Ectodermal cell (in vitro differentiated cells): ENCODE data around the gene CIP2A.

ENCODE experiments used
- H3K27ac ChIP-seq: 2 replicates; pipeline ENCODE4 v1.7.0; 2013; ENCODE audit warnings: mild to moderate bottlenecking, low read depth, low read length; ENCODE audit not compliant: insufficient read depth, poor library complexity, severe bottlenecking
- H3K27me3 ChIP-seq: 2 replicates; pipeline ENCODE4 v1.7.0; 2013; ENCODE audit warnings: mild to moderate bottlenecking, low read length; ENCODE audit not compliant: insufficient read depth, control insufficient read depth, poor library complexity, severe bottlenecking
- H3K36me3 ChIP-seq: one replicate; pipeline ENCODE4 v1.7.0; 2013; ENCODE audit warnings: low read length; ENCODE audit not compliant: control insufficient read depth, insufficient read depth
- H3K4me1 ChIP-seq: one replicate; pipeline ENCODE4 v1.7.0; 2013; ENCODE audit warnings: low read length; ENCODE audit not compliant: control insufficient read depth, insufficient read depth
- H3K4me3 ChIP-seq: 2 replicates; pipeline ENCODE4 v1.7.0; 2013; ENCODE audit warnings: low read depth, low read length, control low read depth; ENCODE audit not compliant: insufficient read depth
- H3K9me3 ChIP-seq: 2 replicates; pipeline ENCODE4 v1.7.0; 2013; ENCODE audit warnings: mild to moderate bottlenecking, low read length, moderate library complexity; ENCODE audit not compliant: control insufficient read depth
- WGBS, 2 experiments: methylation state at CpG; one replicate each; pipeline ENCODE4 v1.1.7; 2013; ENCODE audit warnings: missing lambda C conversion rate in 2 of 2; 5-methylcytosine and 5-hydroxymethylcytosine counted together

The CIP2A gene

DNA sequence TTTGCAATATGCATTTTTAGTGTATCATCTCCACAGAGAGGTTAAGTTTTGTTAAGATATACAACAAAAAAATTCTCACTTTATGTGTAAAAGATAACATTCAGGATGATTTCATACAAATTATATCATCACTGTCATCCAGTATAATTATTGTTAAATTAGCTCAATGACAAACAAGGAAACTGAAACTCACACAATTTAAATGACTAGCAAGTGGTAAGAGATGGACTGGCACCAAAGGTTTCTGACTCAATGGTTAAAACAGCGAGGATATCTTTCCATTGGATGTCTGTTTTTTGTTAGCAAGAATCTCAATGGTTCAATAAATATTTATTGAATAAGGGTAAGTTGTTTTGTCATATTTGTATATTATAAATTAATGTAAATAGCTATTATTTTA lies 22.6 kb downstream of the CIP2A start:
- Histone ChIP-seq H3K36me3 (peaks cover 2% of the 10 kb centered on the region), H3K9me3 (no peaks in the 10 kb centered on the region), H3K4me3 (no peak overlapping the region), H3K4me1 (no peaks in the 10 kb centered on the region), H3K27ac (no peak overlapping the region), H3K27me3 (no peaks in the 10 kb centered on the region)
- 95 to 100% methylated on average over 1 of the region's 1 CpG for WGBS, 2 experiments

DNA sequence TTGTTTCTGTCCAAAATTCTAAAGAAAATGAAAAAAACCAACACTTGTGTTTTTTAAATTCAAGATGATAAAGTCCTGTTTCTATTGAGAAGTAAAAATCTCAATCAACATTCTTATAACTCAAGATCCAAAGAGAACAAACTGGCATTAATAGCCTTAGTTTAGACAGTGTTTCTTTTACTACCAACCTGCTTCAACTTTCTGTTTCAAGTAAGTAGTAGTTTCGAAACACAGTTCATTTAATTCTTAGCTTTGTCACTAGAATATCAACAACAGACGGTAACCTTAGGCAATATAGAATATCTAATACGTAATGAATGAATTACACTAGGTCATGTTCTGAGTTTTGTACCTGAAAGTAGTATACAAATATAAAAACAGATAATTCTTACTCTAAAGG lies 23.7 kb downstream of the CIP2A start:
- no peak overlapping the region for H3K27ac ChIP-seq
- no peak overlapping the region for H3K4me3 ChIP-seq
- peaks cover 9% of the 10 kb centered on the region for H3K36me3 ChIP-seq
- H3K9me3 ChIP-seq, result no peaks in the 10 kb centered on the region
- H3K4me1 ChIP-seq, result no peaks in the 10 kb centered on the region
- 100% methylated on average over 1 to 2 of the region's 3 CpGs for WGBS, 2 experiments
- no peaks in the 10 kb centered on the region for H3K27me3 ChIP-seq

DNA sequence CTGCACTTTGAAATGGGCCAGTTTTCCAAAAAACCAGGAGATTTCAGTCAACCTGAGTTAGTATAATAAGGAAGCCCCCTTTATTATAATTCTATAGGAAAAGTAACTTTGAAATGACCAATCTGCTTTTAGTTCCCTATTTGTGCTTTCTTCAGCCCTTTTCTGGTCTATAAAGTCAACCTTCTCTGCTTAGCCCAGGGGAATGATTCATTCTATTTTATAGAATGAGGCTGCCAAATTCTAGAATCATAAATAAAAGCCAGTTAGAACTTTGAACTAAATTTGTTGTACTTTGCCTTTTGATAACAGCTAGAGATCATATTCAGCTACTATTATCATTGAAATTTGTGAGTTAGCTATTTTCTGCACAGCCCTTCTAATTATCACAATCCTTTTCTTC lies 24.7 kb downstream of the CIP2A start:
- no peaks in the 10 kb centered on the region for H3K27me3 ChIP-seq
- H3K36me3 ChIP-seq, result peaks cover 11% of the 10 kb centered on the region

DNA sequence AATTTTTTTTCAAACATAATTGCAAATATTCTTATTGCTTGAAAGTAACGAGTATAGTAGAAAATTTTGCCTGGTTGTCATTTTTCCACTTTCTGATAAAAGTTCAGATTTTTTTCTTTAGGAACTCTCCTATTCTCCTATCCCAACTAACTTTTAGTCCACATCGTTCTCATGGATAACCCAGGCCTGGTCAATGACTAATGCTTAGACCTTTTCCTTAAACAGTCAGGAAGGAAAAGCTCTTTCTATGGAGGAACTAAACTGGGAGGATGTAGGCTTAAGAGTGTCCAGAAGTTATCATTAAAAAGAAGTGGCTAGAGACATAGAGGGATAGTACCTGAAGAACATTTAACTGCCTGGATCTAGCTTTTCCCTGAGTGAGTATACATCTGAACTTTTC lies 26.7 kb downstream of the CIP2A start:
- 100% methylated on average over 1 to 2 of the region's 2 CpGs for WGBS, 2 experiments
- H3K36me3 ChIP-seq, result peaks cover 28% of the 10 kb centered on the region
- no peak overlapping the region for H3K27ac ChIP-seq
- H3K27me3 ChIP-seq, result no peaks in the 10 kb centered on the region
- H3K4me1 ChIP-seq, result no peaks in the 10 kb centered on the region
- no peaks in the 10 kb centered on the region for H3K9me3 ChIP-seq
- no peak overlapping the region for H3K4me3 ChIP-seq

More for the DNA sequence above, 24.7 kb downstream of the CIP2A start:
- no peak overlapping the region for H3K27ac ChIP-seq
- H3K9me3 ChIP-seq, result no peaks in the 10 kb centered on the region
- no peaks in the 10 kb centered on the region for H3K4me1 ChIP-seq
- no peak overlapping the region for H3K4me3 ChIP-seq

DNA sequence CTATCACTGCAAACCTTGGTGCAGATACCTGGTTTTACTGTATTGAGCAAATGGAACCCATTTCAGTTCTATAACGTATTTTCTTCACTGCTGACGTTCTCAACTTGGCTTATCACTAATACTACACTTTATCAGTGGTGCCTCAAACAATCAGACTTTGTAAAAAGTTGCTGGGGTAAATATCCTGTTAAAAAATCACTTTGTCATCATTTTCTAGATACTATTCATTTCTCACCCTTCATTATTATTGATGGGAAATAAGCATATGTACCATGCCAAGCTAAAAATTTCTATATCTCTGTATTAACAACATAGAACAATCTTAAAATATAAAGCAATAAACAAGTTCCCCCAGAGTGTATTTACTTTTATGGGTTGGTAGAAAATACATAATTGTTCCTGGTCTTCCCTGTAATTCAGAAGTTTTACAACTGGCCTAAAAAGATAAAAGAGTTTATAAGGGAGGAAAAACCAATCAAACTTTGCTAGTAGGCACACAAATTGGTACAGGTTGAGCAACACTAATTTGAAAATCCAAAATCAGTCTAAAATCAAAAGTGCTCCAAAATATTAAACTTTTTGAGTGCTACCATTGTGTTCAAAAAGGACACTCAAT lies 33.2 kb downstream of the CIP2A start:
- Histone ChIP-seq H3K36me3 (peaks cover 36% of the 10 kb centered on the region), H3K9me3 (no peaks in the 10 kb centered on the region), H3K27me3 (no peaks in the 10 kb centered on the region), H3K27ac (no peak overlapping the region), H3K4me3 (no peak overlapping the region), H3K4me1 (no peaks in the 10 kb centered on the region)
- WGBS, 2 experiments, result 95 to 100% methylated on average over 2 of the region's 2 CpGs

DNA sequence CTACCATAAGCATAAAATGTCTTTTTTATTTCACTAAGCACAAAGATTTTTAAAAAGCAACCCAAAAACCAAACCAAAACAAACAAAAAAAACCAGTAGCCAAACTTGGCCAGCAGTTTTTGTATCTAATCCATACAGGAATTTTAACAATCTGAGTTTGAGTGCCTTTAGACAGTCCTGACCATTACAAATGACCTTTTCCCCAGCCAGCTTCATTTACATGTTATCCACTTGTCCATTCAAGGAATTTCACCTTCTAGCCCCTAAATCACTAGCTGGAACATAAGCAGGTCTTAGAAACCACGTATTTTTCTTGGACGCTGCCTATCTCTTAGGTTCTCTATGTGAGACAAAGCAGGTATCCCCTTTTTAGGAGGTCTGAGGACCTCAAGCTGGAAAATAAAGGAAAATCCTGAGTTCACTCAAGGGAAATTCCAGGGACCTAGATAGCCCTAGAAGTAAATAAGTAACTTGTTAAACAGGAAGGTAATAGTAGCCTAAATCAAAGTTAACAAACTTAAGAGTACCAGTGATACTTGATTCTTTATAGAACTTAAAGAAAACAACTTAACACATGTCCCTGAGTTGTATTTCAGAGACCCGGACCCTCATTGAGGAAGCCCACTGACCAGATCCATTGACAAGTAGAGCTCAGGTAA lies 34.2 kb downstream of the CIP2A start:
- Histone ChIP-seq H3K36me3 (peaks cover 34% of the 10 kb centered on the region), H3K4me3 (no peak overlapping the region), H3K27ac (no peak overlapping the region), H3K4me1 (no peaks in the 10 kb centered on the region), H3K27me3 (no peaks in the 10 kb centered on the region), H3K9me3 (no peaks in the 10 kb centered on the region)
- 87 to 94% methylated on average over 3 of the region's 3 CpGs for WGBS, 2 experiments

DNA sequence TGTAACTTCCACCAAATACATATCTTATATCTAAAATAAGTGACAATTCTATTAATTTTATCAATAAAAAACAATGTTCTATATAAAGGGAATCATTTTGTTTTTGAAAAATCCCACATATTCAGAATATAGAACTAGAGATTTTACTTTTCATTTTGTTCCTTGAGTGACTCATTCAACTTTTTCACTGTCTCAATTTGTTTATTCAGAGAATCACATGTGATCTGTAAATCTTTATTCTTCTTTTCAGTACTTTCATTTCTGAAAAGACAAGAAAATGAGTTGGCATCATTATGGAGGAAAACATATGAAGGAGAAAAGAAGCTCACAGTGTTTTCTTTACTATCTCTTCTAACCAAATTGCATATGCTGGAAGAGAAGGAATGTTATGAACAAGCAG lies 35.0 kb downstream of the CIP2A start:
- no peak overlapping the region for H3K4me3 ChIP-seq
- H3K36me3 ChIP-seq, result peaks cover 29% of the 10 kb centered on the region
- H3K27me3 ChIP-seq, result no peaks in the 10 kb centered on the region
- no peaks in the 10 kb centered on the region for H3K4me1 ChIP-seq
- no peak overlapping the region for H3K27ac ChIP-seq
- no peaks in the 10 kb centered on the region for H3K9me3 ChIP-seq

DNA sequence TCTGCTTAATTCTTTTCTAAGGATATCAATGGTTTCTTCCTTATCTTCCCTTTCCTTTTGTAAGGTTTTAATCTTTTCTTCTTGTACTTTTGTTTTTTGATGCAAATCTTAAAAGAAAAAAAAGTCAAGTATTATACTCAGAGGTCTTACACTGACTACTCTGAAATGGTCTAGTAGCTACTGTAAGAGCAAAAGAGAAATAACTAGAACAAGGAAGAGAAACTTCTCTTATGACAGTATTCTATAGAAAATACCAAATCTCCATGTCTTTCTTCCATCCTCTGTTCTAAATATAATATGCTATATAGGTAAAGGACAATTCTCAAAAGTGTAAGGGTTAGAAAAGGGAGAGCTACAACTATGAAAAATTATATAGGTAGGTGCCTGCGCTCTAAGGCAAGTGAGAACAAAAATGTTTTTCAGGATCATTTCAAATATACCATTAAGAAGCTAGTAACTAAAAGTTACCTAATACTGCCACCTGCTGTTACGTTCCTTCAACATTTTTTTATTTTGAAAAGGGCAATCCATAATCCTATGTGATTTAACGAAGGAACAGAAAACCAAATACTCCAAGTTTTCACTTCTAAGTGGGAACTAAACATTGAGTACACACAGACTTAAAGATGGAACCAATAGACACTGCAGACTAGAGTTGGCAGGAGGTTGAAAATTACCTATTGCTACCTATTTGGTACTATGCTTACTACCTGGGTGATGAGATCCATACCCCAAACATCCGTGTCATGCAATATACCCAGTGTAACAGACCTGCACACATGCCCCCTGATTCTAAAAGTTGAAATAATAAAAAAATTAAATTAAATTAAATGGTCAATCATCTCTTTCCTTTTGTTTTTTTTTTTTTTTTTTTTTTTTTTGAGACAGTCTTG lies 36.7 kb downstream of the CIP2A start:
- Histone ChIP-seq H3K4me1 (no peaks in the 10 kb centered on the region), H3K27ac (no peak overlapping the region), H3K36me3 (peaks cover 15% of the 10 kb centered on the region), H3K4me3 (no peak overlapping the region), H3K9me3 (no peaks in the 10 kb centered on the region), H3K27me3 (no peaks in the 10 kb centered on the region)
- WGBS, 2 experiments, result 90 to 92% methylated on average over 2 to 4 of the region's 4 CpGs

DNA sequence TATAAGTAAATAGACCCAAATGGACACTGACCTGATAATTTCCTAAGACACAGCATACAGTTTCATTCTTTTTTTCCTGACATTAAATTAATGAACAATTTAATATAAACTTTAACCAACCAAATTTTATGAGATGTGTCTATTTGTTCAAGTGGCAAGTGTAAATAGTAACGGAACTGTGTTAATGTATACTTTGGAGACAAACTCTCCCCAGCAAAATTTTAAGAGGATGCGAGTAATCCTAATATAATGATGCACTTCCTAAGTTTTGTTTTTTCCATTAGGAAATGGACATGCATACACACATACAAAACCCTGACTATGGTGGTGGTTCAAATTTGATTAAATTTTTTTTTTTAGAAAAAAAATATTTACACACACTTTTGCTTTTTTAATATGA lies 40.4 kb downstream of the CIP2A start:
- peaks cover 9% of the 10 kb centered on the region for H3K36me3 ChIP-seq
- no peak overlapping the region for H3K27ac ChIP-seq
- H3K4me3 ChIP-seq, result no peak overlapping the region
- H3K27me3 ChIP-seq, result no peaks in the 10 kb centered on the region
- WGBS, 2 experiments, result 100% methylated on average over 1 of the region's 2 CpGs; no CpG with 5 or more reads in 1 of the 2 experiments
- no peaks in the 10 kb centered on the region for H3K4me1 ChIP-seq
- no peaks in the 10 kb centered on the region for H3K9me3 ChIP-seq

DNA sequence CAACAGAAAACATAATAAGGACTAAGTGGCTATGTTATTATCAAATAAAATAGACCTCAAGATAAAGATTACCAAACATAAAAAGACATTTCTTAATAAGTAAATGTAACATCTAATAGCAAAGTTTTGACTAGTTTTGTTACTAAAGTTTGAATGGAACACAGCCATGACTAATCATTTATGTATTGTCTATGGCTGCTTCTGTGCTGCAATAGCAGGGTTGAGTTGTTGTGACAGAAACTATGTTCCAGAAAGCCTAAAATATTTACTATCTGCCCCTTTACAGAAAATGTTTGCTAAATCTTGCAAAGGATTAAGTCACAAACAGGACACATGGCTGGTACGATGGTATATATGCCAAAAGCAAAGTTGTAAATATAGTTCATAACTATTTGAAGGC lies 40.9 kb downstream of the CIP2A start:
- H3K27me3 ChIP-seq, result no peaks in the 10 kb centered on the region
- H3K27ac ChIP-seq, result peak overlapping the region; percentile 12
- peaks cover 12% of the 10 kb centered on the region for H3K36me3 ChIP-seq
- H3K4me1 ChIP-seq, result no peaks in the 10 kb centered on the region
- 87 to 100% methylated on average over 1 of the region's 1 CpG for WGBS, 2 experiments
- H3K4me3 ChIP-seq, result no peak overlapping the region
- H3K9me3 ChIP-seq, result no peaks in the 10 kb centered on the region
